Measurements from ENCODE around the gene ZFYVE19. TPM values are rescaled to one million over a fixed set of nuclear protein-coding genes. Genes with fewer than 3 reads are reported as not detected.

The ZFYVE19 gene
- total and polyA plus RNA-seq, 2 experiments from 2014 or later, result 8.5 to 22.7 TPM

GRCh38 chr15:40856746-40857145 lies 49.9 kb downstream of the ZFYVE19 start:
- Histone ChIP-seq H3K4me3 (no peak overlapping the region), H3K36me3 (ENCODE audit: insufficient read depth) (peaks cover 4% of the 10 kb centered on the region), H3K4me2 (no peak overlapping the region), H3K9me2 (ENCODE audit: insufficient read depth) (no peaks in the 10 kb centered on the region), H3K4me1 (ENCODE audit: insufficient read depth) (no peaks in the 10 kb centered on the region; the same call in 1 of the 2 replicates), H3K79me2 (replicated peaks; ENCODE audit: insufficient read depth) (peaks cover 10% of the 10 kb centered on the region), H3K27me3 (ENCODE audit: insufficient read depth) (no peaks in the 10 kb centered on the region), H3K27ac (ENCODE audit: low read depth) (peak overlapping the region; percentile 50; the same call in 1 of the 2 replicates), H3F3A (replicated peaks; ENCODE audit: low read depth) (peaks cover 17% of the 10 kb centered on the region), H2AFZ (no peak overlapping the region), H4K20me1 (replicated peaks; ENCODE audit: insufficient read depth) (peaks cover 3% of the 10 kb centered on the region)
- DNase-seq (ENCODE audit: low spot score), result no peak
- Mint-ChIP-seq H3K27me3 (ENCODE audit: insufficient read depth, low read depth, poor library complexity) (peaks cover 10% of the 10 kb centered on the region), H3K27ac (no peak overlapping the region), H3K9me3 (no peaks in the 10 kb centered on the region), H3K36me3 (ENCODE audit: low read depth) (peaks cover 52% of the 10 kb centered on the region), H3K4me3 (no peak overlapping the region), H3K4me1 (peaks cover 23% of the 10 kb centered on the region)
- TF ChIP-seq EZH2 (IDR thresholded peaks at IDR 0.05; ENCODE audit: low read depth, unreplicated experiment) (no peak), ETS1 (IDR thresholded peaks at IDR 0.05) (no peak), POLR2AphosphoS5 (IDR thresholded peaks at IDR 0.05; ENCODE audit: low read depth) (no peak), EZH2phosphoT487 (IDR thresholded peaks at IDR 0.05; ENCODE audit: unreplicated experiment) (no peak), ZNF114 (CRISPR knock-in tag; IDR thresholded peaks at IDR 0.05) (no peak), JUNB (IDR thresholded peaks at IDR 0.05; ENCODE audit: unreplicated experiment) (no peak)
- TF ChIP-seq, protein P1, sequence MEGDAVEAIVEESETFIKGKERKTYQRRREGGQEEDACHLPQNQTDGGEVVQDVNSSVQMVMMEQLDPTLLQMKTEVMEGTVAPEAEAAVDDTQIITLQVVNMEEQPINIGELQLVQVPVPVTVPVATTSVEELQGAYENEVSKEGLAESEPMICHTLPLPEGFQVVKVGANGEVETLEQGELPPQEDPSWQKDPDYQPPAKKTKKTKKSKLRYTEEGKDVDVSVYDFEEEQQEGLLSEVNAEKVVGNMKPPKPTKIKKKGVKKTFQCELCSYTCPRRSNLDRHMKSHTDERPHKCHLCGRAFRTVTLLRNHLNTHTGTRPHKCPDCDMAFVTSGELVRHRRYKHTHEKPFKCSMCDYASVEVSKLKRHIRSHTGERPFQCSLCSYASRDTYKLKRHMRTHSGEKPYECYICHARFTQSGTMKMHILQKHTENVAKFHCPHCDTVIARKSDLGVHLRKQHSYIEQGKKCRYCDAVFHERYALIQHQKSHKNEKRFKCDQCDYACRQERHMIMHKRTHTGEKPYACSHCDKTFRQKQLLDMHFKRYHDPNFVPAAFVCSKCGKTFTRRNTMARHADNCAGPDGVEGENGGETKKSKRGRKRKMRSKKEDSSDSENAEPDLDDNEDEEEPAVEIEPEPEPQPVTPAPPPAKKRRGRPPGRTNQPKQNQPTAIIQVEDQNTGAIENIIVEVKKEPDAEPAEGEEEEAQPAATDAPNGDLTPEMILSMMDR (conservative IDR thresholded peaks at IDR 0.05; ENCODE audit: low read depth in 2 of 2), result no peak
- no peak for ATAC-seq

- Mint-ChIP-seq H3K4me3 (no peak overlapping the region; the same call in 2 of the 3 replicates), H3K9me3 (no peaks in the 10 kb centered on the region), H3K27ac (peak overlapping the region; percentile 87), H3K27me3 (ENCODE audit: insufficient read depth, low read depth, poor library complexity) (peaks cover 10% of the 10 kb centered on the region), H3K4me1 (peaks cover 27% of the 10 kb centered on the region), H3K36me3 (ENCODE audit: low read depth) (peaks cover 43% of the 10 kb centered on the region)
- H3K4me2 ChIP-seq, result no peak overlapping the region
- peaks cover 4% of the 10 kb centered on the region for H3K36me3 ChIP-seq (ENCODE audit: insufficient read depth)
- H3K79me2 ChIP-seq (replicated peaks; ENCODE audit: insufficient read depth), result no peaks in the 10 kb centered on the region
- peaks cover 17% of the 10 kb centered on the region for H3F3A ChIP-seq (replicated peaks; ENCODE audit: low read depth)
- no peak overlapping the region for H3K4me3 ChIP-seq
- H2AFZ ChIP-seq, result no peak overlapping the region
- no peaks in the 10 kb centered on the region for H3K9me2 ChIP-seq (ENCODE audit: insufficient read depth)
- peaks cover 3% of the 10 kb centered on the region for H4K20me1 ChIP-seq (replicated peaks; ENCODE audit: insufficient read depth)
- no peaks in the 10 kb centered on the region for H3K27me3 ChIP-seq (ENCODE audit: insufficient read depth)
- DNase-seq (ENCODE audit: low spot score) (peak; percentile 87), ATAC-seq (peak; percentile 75)
- peak overlapping the region; percentile 59 for H3K27ac ChIP-seq (ENCODE audit: low read depth)
- no peak for TF ChIP-seq ETS1 (IDR thresholded peaks at IDR 0.05)
- TF ChIP-seq, protein P2, sequence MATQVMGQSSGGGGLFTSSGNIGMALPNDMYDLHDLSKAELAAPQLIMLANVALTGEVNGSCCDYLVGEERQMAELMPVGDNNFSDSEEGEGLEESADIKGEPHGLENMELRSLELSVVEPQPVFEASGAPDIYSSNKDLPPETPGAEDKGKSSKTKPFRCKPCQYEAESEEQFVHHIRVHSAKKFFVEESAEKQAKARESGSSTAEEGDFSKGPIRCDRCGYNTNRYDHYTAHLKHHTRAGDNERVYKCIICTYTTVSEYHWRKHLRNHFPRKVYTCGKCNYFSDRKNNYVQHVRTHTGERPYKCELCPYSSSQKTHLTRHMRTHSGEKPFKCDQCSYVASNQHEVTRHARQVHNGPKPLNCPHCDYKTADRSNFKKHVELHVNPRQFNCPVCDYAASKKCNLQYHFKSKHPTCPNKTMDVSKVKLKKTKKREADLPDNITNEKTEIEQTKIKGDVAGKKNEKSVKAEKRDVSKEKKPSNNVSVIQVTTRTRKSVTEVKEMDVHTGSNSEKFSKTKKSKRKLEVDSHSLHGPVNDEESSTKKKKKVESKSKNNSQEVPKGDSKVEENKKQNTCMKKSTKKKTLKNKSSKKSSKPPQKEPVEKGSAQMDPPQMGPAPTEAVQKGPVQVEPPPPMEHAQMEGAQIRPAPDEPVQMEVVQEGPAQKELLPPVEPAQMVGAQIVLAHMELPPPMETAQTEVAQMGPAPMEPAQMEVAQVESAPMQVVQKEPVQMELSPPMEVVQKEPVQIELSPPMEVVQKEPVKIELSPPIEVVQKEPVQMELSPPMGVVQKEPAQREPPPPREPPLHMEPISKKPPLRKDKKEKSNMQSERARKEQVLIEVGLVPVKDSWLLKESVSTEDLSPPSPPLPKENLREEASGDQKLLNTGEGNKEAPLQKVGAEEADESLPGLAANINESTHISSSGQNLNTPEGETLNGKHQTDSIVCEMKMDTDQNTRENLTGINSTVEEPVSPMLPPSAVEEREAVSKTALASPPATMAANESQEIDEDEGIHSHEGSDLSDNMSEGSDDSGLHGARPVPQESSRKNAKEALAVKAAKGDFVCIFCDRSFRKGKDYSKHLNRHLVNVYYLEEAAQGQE (IDR thresholded peaks at IDR 0.05; ENCODE audit: unreplicated experiment), result no peak
- TF ChIP-seq, protein P1 (conservative IDR thresholded peaks at IDR 0.05; ENCODE audit: low read depth in 2 of 2), result peak; percentile 92 to 94
- H3K4me1 ChIP-seq (ENCODE audit: insufficient read depth), result no peaks in the 10 kb centered on the region; the same call in 1 of the 2 replicates
Observed at GRCh38 chr15:40857601-40858341, 50.9 kb downstream of the ZFYVE19 start.
